Fibroblast of lung (primary cell): Measurements from ENCODE around the gene SH2B3. TPM values are rescaled to one million over a fixed set of nuclear protein-coding genes. Genes with fewer than 3 reads are reported as not detected.

Source experiments
- DNase-seq, 2 donors: peaks; one replicate each; pipeline versions ENCODE4 v3.0.0 to v3.0.0-alpha.2; 2010; ENCODE audit warnings: low read depth in 2 of 2
- H2AFZ ChIP-seq: 2 replicates; pipeline ENCODE4 v1.5.1; 2012; ENCODE audit warnings: low read length, control low read depth, inconsistent platforms
- H3K27ac ChIP-seq: 2 replicates; pipeline ENCODE4 v1.5.1; 2011; ENCODE audit warnings: low read length, control low read depth; ENCODE audit not compliant: insufficient read depth
- H3K27me3 ChIP-seq: 2 replicates; pipeline ENCODE4 v1.5.1; 2011; ENCODE audit warnings: mild to moderate bottlenecking, low read length; ENCODE audit not compliant: control insufficient read depth, insufficient read depth
- H3K36me3 ChIP-seq: 2 replicates; pipeline ENCODE4 v1.5.1; 2011; ENCODE audit warnings: low read length; ENCODE audit not compliant: control insufficient read depth, insufficient read depth
- H3K4me1 ChIP-seq: 2 replicates; pipeline ENCODE4 v1.5.1; 2011; ENCODE audit warnings: low read length; ENCODE audit not compliant: control insufficient read depth, insufficient read depth; ENCODE audit errors: extremely low read depth
- H3K4me2 ChIP-seq: 2 replicates; pipeline ENCODE4 v1.5.1; 2011; ENCODE audit warnings: low read length, control low read depth; ENCODE audit not compliant: insufficient read depth; ENCODE audit errors: extremely low read depth
- H3K4me3 ChIP-seq, 4 experiments: fragments of 200-600 bp in 1 of 4; sonication (generic) in 1 of 4; replicated peaks in 1 of 4; 2 replicates each; pipeline ENCODE4 v1.5.1; 2011 to 2016; ENCODE audit warnings: low read length in 4 of 4, low read depth in 3 of 4, mild to moderate bottlenecking in 3 of 4, control low read depth in 2 of 4, inconsistent platforms in 1 of 4, mixed read lengths in 1 of 4; ENCODE audit not compliant: insufficient read depth in 1 of 4; ENCODE audit errors: control extremely low read depth in 1 of 4
- H3K79me2 ChIP-seq: 2 replicates; pipeline ENCODE4 v1.5.1; 2012; ENCODE audit warnings: mild to moderate bottlenecking, low read length, inconsistent platforms; ENCODE audit not compliant: control insufficient read depth, insufficient read depth
- H3K9ac ChIP-seq: 2 replicates; pipeline ENCODE4 v1.5.1; 2011; ENCODE audit warnings: mild to moderate bottlenecking, low read length, control low read depth; ENCODE audit not compliant: insufficient read depth
- H3K9me3 ChIP-seq: 2 replicates; pipeline ENCODE4 v1.5.1; 2012; ENCODE audit warnings: low read depth, low read length; ENCODE audit not compliant: control insufficient read depth, insufficient read depth
- H4K20me1 ChIP-seq: 2 replicates; pipeline ENCODE4 v1.5.1; 2011; ENCODE audit warnings: low read length; ENCODE audit not compliant: control insufficient read depth, insufficient read depth; ENCODE audit errors: extremely low read depth
- CTCF ChIP-seq, 2 donors: IDR thresholded peaks in 1 of 2; conservative IDR thresholded peaks in 1 of 2; 1 replicate in 1 of 2; 2 replicates in 1 of 2; pipeline ENCODE4 v1.5.1; 2011 to 2012; ENCODE audit warnings: low read length in 2 of 2, control low read depth in 1 of 2, inconsistent platforms in 1 of 2, low read depth in 1 of 2, mild to moderate bottlenecking in 1 of 2
- EZH2 ChIP-seq: IDR thresholded peaks from 2 replicates; pipeline ENCODE4 v1.5.1; 2012; ENCODE audit warnings: low read length, control low read depth, mild to moderate bottlenecking; ENCODE audit errors: missing control alignments
- polyA plus RNA-seq, 2 donors: library from polyadenylated mRNA; depleted of rRNA in 1 of 2; stranded (reverse) in 1 of 2; unstranded in 1 of 2; fragments of >200 nt; gene quantifications; 2 replicates each; pipeline ENCODE4 v1.2.1, GENCODE V29; 2011 to 2012; ENCODE audit warnings: missing spikeins in 1 of 2
- total RNA-seq: library from RNA; depleted of rRNA; stranded (reverse); fragments of >200 nt; gene quantifications from 2 replicates; pipeline ENCODE4 v1.2.1, GENCODE V29; 2014

The SH2B3 gene
- total and polyA plus RNA-seq, 2 donors (not counting 1 experiment from before 2014, with no cell fraction given) = 18.0 to 32.0 TPM

- Histone ChIP-seq H4K20me1 (no peaks in the 10 kb centered on the region), H3K27ac (peak overlapping the region; percentile 55), H3K4me2 (no peak overlapping the region), H3K79me2 (peaks cover 92% of the 10 kb centered on the region), H3K4me1 (peaks cover 49% of the 10 kb centered on the region), H3K36me3 (no peaks in the 10 kb centered on the region), H2AFZ (no peak overlapping the region), H3K4me3 (no peak overlapping the region), H3K9ac (no peak overlapping the region), H3K27me3 (no peaks in the 10 kb centered on the region), H3K9me3 (no peaks in the 10 kb centered on the region)
- TF ChIP-seq EZH2 = no peak
- no peak for TF ChIP-seq CTCF (conservative IDR thresholded peaks at IDR 0.05 in 1 of 2, IDR thresholded peaks at IDR 0.05 in 1 of 2; ENCODE audit: low read depth in 1 of 2, low read length in 2 of 2)
- no peak for DNase-seq
Measured at GRCh38 chr12:111412830-111413441, 7.2 kb downstream of the SH2B3 start.

- no peaks in the 10 kb centered on the region for H3K9me3 ChIP-seq
- no peak overlapping the region for H3K4me3 ChIP-seq
- H3K9ac ChIP-seq = no peak overlapping the region
- H3K36me3 ChIP-seq = peaks cover 1% of the 10 kb centered on the region
- H3K79me2 ChIP-seq = peaks cover 91% of the 10 kb centered on the region
- no peak for TF ChIP-seq CTCF (conservative IDR thresholded peaks at IDR 0.05 in 1 of 2, IDR thresholded peaks at IDR 0.05 in 1 of 2; ENCODE audit: low read depth in 1 of 2, low read length in 2 of 2)
- no peak for TF ChIP-seq EZH2
- DNase-seq = peak; percentile 62 to 78
- no peaks in the 10 kb centered on the region for H4K20me1 ChIP-seq
- H3K4me1 ChIP-seq = peaks cover 44% of the 10 kb centered on the region
- H2AFZ ChIP-seq = no peak overlapping the region
- peak overlapping the region; percentile 55 for H3K27ac ChIP-seq
- no peak overlapping the region for H3K4me2 ChIP-seq
- no peaks in the 10 kb centered on the region for H3K27me3 ChIP-seq
Measured at GRCh38 chr12:111413442-111414086, 7.8 kb downstream of the SH2B3 start.

GRCh38 chr12:111414711-111415252 lies 9.1 kb downstream of the SH2B3 start:
- H4K20me1 ChIP-seq = no peaks in the 10 kb centered on the region
- no peaks in the 10 kb centered on the region for H3K9me3 ChIP-seq
- no peak overlapping the region for H2AFZ ChIP-seq
- no peak for DNase-seq
- H3K9ac ChIP-seq = no peak overlapping the region
- H3K36me3 ChIP-seq = peaks cover 5% of the 10 kb centered on the region
- TF ChIP-seq CTCF (conservative IDR thresholded peaks at IDR 0.05 in 1 of 2, IDR thresholded peaks at IDR 0.05 in 1 of 2; ENCODE audit: low read depth in 1 of 2, low read length in 2 of 2) (no peak), EZH2 (no peak)
- H3K79me2 ChIP-seq = peaks cover 90% of the 10 kb centered on the region
- peaks cover 32% of the 10 kb centered on the region for H3K4me1 ChIP-seq
- H3K27me3 ChIP-seq = no peaks in the 10 kb centered on the region
- H3K4me2 ChIP-seq = no peak overlapping the region
- H3K4me3 ChIP-seq = no peak overlapping the region
- no peak overlapping the region for H3K27ac ChIP-seq
